K562 (cell line): Measurements from ENCODE around the gene NDUFAF3. TPM values are rescaled to one million over a fixed set of nuclear protein-coding genes. Genes with fewer than 3 reads are reported as not detected.

Experiments used
- ATAC-seq: fragments of 200-7000 bp; cut with Tn5 transposase; 3 replicates; pipeline ENCODE4 v1.9.1; 2020; ENCODE audit warnings: moderate library complexity
- BruUV-seq: library from RNA; stranded (reverse); fragments of 400-500 nt; replicated peaks from 2 replicates; lab custom pipeline; 2021; lab: Mats Ljungman, UMichigan
- CTCF ChIA-PET: fragments of 300-600 bp; formaldehyde crosslinking; extraction: SDS; loops from one replicate; lab custom pipeline; 2021; ENCODE audit warnings: low intra/inter-chr PET ratio; lab: Yijun Ruan, JAX
- POLR2A ChIA-PET: fragments of 300-600, 350-650 bp; sonication (Branson Sonifier 250); formaldehyde crosslinking; extraction: SDS; loops from one replicate; lab custom pipeline; 2021; ENCODE audit warnings: antibody characterized with exemption, inconsistent platforms; lab: Yijun Ruan, JAX
- DNase-seq, 4 experiments: peaks; one replicate each; pipeline versions ENCODE4 v3.0.0 to v3.0.0-alpha.2; 2011 to 2018; ENCODE audit warnings: low spot score in 3 of 4, mixed read lengths in 3 of 4; ENCODE audit errors: extremely low read depth in 1 of 4
- FAIRE-seq: peaks from 2 replicates; lab custom pipeline; 2011; peaks lifted over from hg19 to GRCh38; lab: Jason Lieb, UNC
- H2AFZ ChIP-seq: 2 replicates; pipeline ENCODE4 v1.6.0; 2011; ENCODE audit warnings: low read depth, low read length, control low read depth, inconsistent platforms
- H3K27ac ChIP-seq: fragments of 200-600 bp; 3 replicates; pipeline ENCODE4 v1.8.0; 2011; ENCODE audit warnings: low read depth, mild to moderate bottlenecking, control low read depth, inconsistent platforms, low read length, moderate library complexity, mixed read lengths; ENCODE audit errors: extremely low read depth
- H3K27me3 ChIP-seq, 2 experiments: fragments of 300-600 bp in 1 of 2; 2 replicates in 1 of 2; 3 replicates in 1 of 2; pipeline versions ENCODE4 v1.6.0 to v1.8.0; 2011; ENCODE audit warnings: inconsistent platforms in 2 of 2, low read length in 2 of 2, mild to moderate bottlenecking in 1 of 2, mixed read lengths in 1 of 2, moderate library complexity in 1 of 2; ENCODE audit not compliant: control insufficient read depth in 2 of 2, insufficient read depth in 2 of 2
- H3K36me3 ChIP-seq: fragments of 300-600 bp; 3 replicates; pipeline ENCODE4 v1.8.0; 2011; ENCODE audit warnings: mild to moderate bottlenecking, low read length, inconsistent platforms; ENCODE audit not compliant: control insufficient read depth, insufficient read depth
- H3K4me1 ChIP-seq, 2 experiments: fragments of 200-600 bp in 1 of 2; replicated peaks in 1 of 2; 2 replicates in 1 of 2; 3 replicates in 1 of 2; pipeline versions ENCODE4 v1.5.1 to v1.8.0; 2011; ENCODE audit warnings: inconsistent platforms in 2 of 2, low read length in 2 of 2, mild to moderate bottlenecking in 1 of 2, mixed read lengths in 1 of 2, moderate library complexity in 1 of 2; ENCODE audit not compliant: control insufficient read depth in 2 of 2, insufficient read depth in 2 of 2
- H3K4me2 ChIP-seq: 2 replicates; pipeline ENCODE4 v1.6.1; 2011; ENCODE audit warnings: low read length, control low read depth, inconsistent platforms, mixed read lengths; ENCODE audit not compliant: insufficient read depth
- H3K4me3 ChIP-seq: fragments of 200-600 bp; sonication (generic), shearing (Covaris generic); 2 replicates; pipeline ENCODE4 v1.5.1; 2016; ENCODE audit warnings: control low read depth, inconsistent platforms
- H3K79me2 ChIP-seq: fragments of 200-600 bp; 3 replicates; pipeline ENCODE4 v1.8.0; 2011; ENCODE audit warnings: low read length, inconsistent platforms; ENCODE audit not compliant: control insufficient read depth, insufficient read depth
- H3K9ac ChIP-seq, 2 experiments: 2 replicates each; pipeline versions ENCODE4 v1.6.0 to v1.6.1; 2011; ENCODE audit warnings: low read depth in 2 of 2, low read length in 2 of 2, control low read depth in 1 of 2, inconsistent platforms in 1 of 2, mild to moderate bottlenecking in 1 of 2, mixed read lengths in 1 of 2; ENCODE audit not compliant: insufficient read depth in 1 of 2
- H3K9me1 ChIP-seq: one replicate; pipeline ENCODE4 v1.6.0; 2011; ENCODE audit warnings: inconsistent platforms, mild to moderate bottlenecking, low read length, moderate library complexity; ENCODE audit not compliant: control insufficient read depth, insufficient read depth
- H3K9me3 ChIP-seq: replicated peaks from 2 replicates; pipeline ENCODE4 v1.5.1; 2011; ENCODE audit warnings: low read depth, low read length, inconsistent platforms; ENCODE audit not compliant: control insufficient read depth, insufficient read depth
- H4K20me1 ChIP-seq: replicated peaks from 2 replicates; pipeline ENCODE4 v1.6.1; 2011; ENCODE audit warnings: low read length, inconsistent platforms, mixed read lengths; ENCODE audit not compliant: control insufficient read depth, insufficient read depth
- CBX3 ChIP-seq, 2 experiments: IDR thresholded peaks; 1 replicate in 1 of 2; 2 replicates in 1 of 2; pipeline ENCODE4 v1.6.1; 2012; ENCODE audit warnings: inconsistent platforms in 2 of 2, low read length in 2 of 2, borderline replicate concordance in 1 of 2, control low read depth in 1 of 2
- EGR1 ChIP-seq: fragments of 450-650 bp; conservative IDR thresholded peaks from 2 replicates; pipeline ENCODE4 v1.6.1; 2017; ENCODE audit warnings: mild to moderate bottlenecking
- FOSL1 ChIP-seq: fragments of 200-800 bp; sonication (Bioruptor generic); conservative IDR thresholded peaks from 2 replicates; pipeline ENCODE4 v1.6.1; 2016; ENCODE audit warnings: missing genetic modification characterization, missing compliant biosample characterization
- HDAC1 ChIP-seq, 2 experiments: fragments of 450-650 bp; IDR thresholded peaks; 2 replicates each; pipeline ENCODE4 v1.6.1; 2016 to 2017; ENCODE audit warnings: inconsistent platforms in 1 of 2, mild to moderate bottlenecking in 1 of 2, moderate library complexity in 1 of 2
- KDM5B ChIP-seq: fragments of 200-600 bp; sonication (generic); IDR thresholded peaks from 2 replicates; pipeline ENCODE4 v1.6.1; 2012; ENCODE audit warnings: low read depth, mild to moderate bottlenecking, moderate library complexity, low read length, control low read depth, inconsistent platforms; ENCODE audit not compliant: insufficient replicate concordance
- MECOM ChIP-seq: fragments of 250-450 bp; sonication (Bioruptor Pico); IDR thresholded peaks from 2 replicates; pipeline ENCODE4 v1.8.0; 2022; ENCODE audit warnings: inconsistent platforms
- MTA1 ChIP-seq: fragments of 450-650 bp; IDR thresholded peaks from 2 replicates; pipeline ENCODE4 v1.6.1; 2017; ENCODE audit warnings: borderline replicate concordance
- MYNN ChIP-seq, 2 experiments: sonication (generic); formaldehyde crosslinking in 1 of 2; IDR thresholded peaks; 2 replicates each; pipeline versions ENCODE4 v1.5.0 to v1.6.1; 2016 to 2020; ENCODE audit warnings: antibody characterized with exemption in 1 of 2, missing genetic modification reagents in 1 of 2
- NRF1 ChIP-seq, 2 experiments: fragments of 450-650 bp; IDR thresholded peaks in 1 of 2; conservative IDR thresholded peaks in 1 of 2; 2 replicates each; pipeline ENCODE4 v1.6.1; 2014; ENCODE audit warnings: mild to moderate bottlenecking in 2 of 2
- RFX1 ChIP-seq: fragments of 450-650 bp; IDR thresholded peaks from 2 replicates; pipeline ENCODE4 v1.6.1; 2016; ENCODE audit warnings: mild to moderate bottlenecking, moderate library complexity
- TBL1XR1 ChIP-seq, 2 experiments: IDR thresholded peaks; 2 replicates each; pipeline ENCODE4 v1.6.1; 2012; ENCODE audit warnings: improper control_type of control experiment in 2 of 2, low read length in 2 of 2, mild to moderate bottlenecking in 1 of 2
- USF1 ChIP-seq: sonication (generic); formaldehyde crosslinking; IDR thresholded peaks from 2 replicates; pipeline ENCODE4 v1.9.0; 2022; ENCODE audit warnings: mild to moderate bottlenecking, missing genetic modification reagents
- VEZF1 ChIP-seq: fragments of 200-800 bp; sonication (Bioruptor generic); IDR thresholded peaks from 2 replicates; pipeline ENCODE4 v1.6.1; 2017; ENCODE audit warnings: missing genetic modification characterization, missing compliant biosample characterization
- ZNF12 ChIP-seq: sonication (generic); formaldehyde crosslinking; IDR thresholded peaks from 2 replicates; pipeline ENCODE4 v1.4.0; 2020; ENCODE audit warnings: mild to moderate bottlenecking, missing genetic modification reagents
- ZNF644 ChIP-seq: fragments of 200-800 bp; sonication (Bioruptor generic); IDR thresholded peaks from 2 replicates; pipeline ENCODE4 v1.6.1; 2016; ENCODE audit warnings: low read depth, missing genetic modification characterization, missing compliant biosample characterization
- WGBS: fragments of 100-300 bp; shearing (Covaris generic); methylation state at CpG from one replicate; pipeline ENCODE4 v1.1.6; 2016; ENCODE audit warnings: low coverage, mixed read lengths; ENCODE audit not compliant: insufficient coverage; ENCODE audit errors: missing lambda C conversion rate; 5-methylcytosine and 5-hydroxymethylcytosine counted together
- in situ Hi-C: fragments of 300-500 bp; cut with MboI; formaldehyde crosslinking; loops from 4 replicates; pipeline ENCODE4 v1.15.0; 2018; ENCODE audit warnings: inconsistent platforms, mixed read lengths
- intact Hi-C: fragments of 100-400 bp; cut with micrococcal nuclease; formaldehyde crosslinking; loops from 2 replicates; pipeline ENCODE4 v1.14.2; 2022
- polyA plus RNA-seq, 8 experiments: library from polyadenylated mRNA; depleted of rRNA in 4 of 8; stranded (reverse) in 5 of 8; unstranded in 3 of 8; fragments of >200 nt; fragmentation: Nextera tagmentation in 2 of 8; fragmentation: Illumina TruSeq in 1 of 8; extraction: Ambion mirVana in 2 of 8; extraction: Trizol in 1 of 8; gene quantifications; 2 replicates each; pipeline versions ENCODE4 v1.2.1 to v1.2.3, GENCODE V29; 2011 to 2014; ENCODE audit warnings: inconsistent platforms in 1 of 8, missing spikeins in 1 of 8
- total RNA-seq, 7 experiments: library from RNA; depleted of rRNA in 6 of 7; stranded (reverse); fragments of >200 nt in 6 of 7; fragmentation: Illumina TruSeq in 2 of 7; extraction: Trizol in 2 of 7; gene quantifications; 2 replicates each; pipeline versions ENCODE4 v1.2.1 to v1.2.3, GENCODE V29; 2011 to 2021; ENCODE audit warnings: low replicate concordance in 1 of 7

The NDUFAF3 gene
- total and polyA plus RNA-seq, 9 of the 15 experiments (the other 6 are each of a cell fraction or from before 2014, with no cell fraction given), result 17.0 to 127 (median 36.3) TPM

DNA sequence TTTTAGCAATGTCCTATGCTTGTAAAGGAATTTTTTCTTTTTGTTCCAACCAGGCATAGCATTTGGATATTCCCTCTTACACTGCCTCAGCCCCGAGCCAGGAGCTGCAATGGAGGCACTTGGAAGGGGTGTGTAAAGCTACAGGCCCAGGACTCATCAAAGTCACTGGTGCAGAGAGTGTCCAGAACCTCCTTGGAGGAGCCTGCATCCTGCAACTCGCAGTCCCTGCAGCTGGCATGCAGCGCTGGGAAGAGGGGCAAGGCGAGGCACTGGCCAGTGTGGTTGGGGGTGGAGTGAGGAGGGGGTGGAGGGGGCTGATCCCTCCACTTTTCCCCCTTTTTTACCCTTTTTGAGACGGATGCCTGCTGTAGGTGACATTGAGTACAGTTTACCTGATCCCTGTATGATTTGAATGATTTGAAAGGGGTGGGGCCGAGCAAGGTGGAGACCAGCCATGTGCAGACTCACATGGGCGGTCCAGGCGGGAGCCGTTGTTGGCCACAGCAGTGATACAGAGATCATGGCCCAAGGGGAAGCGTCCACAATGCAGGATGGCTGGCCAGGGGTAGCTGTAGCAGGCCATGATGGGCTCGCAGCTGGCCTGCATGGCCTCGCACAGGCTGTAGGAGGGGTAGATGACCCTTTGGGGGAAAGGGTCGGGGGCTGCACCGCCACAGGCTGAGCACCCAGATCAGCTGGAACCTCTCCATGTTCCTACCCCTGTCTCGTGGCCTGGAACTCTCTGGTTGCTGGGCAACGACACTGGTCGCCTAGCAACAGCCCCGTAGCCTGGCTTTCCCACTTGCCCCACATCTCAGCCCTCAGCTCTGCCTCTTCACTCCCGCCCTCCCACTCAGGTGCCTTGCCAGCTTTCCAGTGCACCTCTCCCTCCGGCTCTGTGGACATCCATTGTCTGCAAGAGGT lies 23.9 kb upstream of the NDUFAF3 start:
- Histone ChIP-seq H4K20me1 (no peaks in the 10 kb centered on the region), H3K27ac (no peak overlapping the region), H3K4me3 (no peak overlapping the region), H3K79me2 (no peaks in the 10 kb centered on the region), H2AFZ (no peak overlapping the region), H3K27me3 (no peaks in the 10 kb centered on the region), H3K9me3 (no peaks in the 10 kb centered on the region), H3K4me2 (no peak overlapping the region), H3K9ac (peak overlapping the region in 1 of 2 experiments; percentile 76; a peak in 1 of 4 replicates)
- intact Hi-C loops (no loop called here), in situ Hi-C loops (no loop called here)
- CTCF ChIA-PET, result no interaction called here
- peak; percentile 26; the same call in 2 of the 3 replicates for ATAC-seq
- TF ChIP-seq TBL1XR1 (IDR thresholded peaks at IDR 0.05; ENCODE audit: low read length in 2 of 2), result no peak
- TF ChIP-seq ZNF12, result no peak
- TF ChIP-seq HDAC1 (IDR thresholded peaks at IDR 0.05), result no peak
- TF ChIP-seq MTA1, result no peak
- no peak for TF ChIP-seq MECOM (CRISPR knock-in tag)
- TF ChIP-seq ZNF644 (tag), result no peak
- TF ChIP-seq KDM5B, result no peak
- TF ChIP-seq RFX1, result peak; percentile 90
- no peak for TF ChIP-seq EGR1
- peak; percentile 97 for TF ChIP-seq MYNN (IDR thresholded peaks at IDR 0.05)
- TF ChIP-seq MYNN (CRISPR knock-in tag; IDR thresholded peaks at IDR 0.05), result no peak
- TF ChIP-seq NRF1 (conservative IDR thresholded peaks at IDR 0.05 in 1 of 2, IDR thresholded peaks at IDR 0.05 in 1 of 2), result no peak
- TF ChIP-seq CBX3 (IDR thresholded peaks at IDR 0.05; ENCODE audit: borderline replicate concordance in 1 of 2, low read length in 2 of 2), result no peak
- no peak for TF ChIP-seq FOSL1 (tag)
- TF ChIP-seq VEZF1 (CRISPR knock-in tag), result no peak
- TF ChIP-seq USF1, result no peak
- TF ChIP-seq, all 486 proteins: peak for 2
- DNase-seq, result peak in 2 of 4 experiments; percentile 20 to 38
- Histone ChIP-seq H3K9me1 (no peaks in the 10 kb centered on the region), H3K4me1 (peaks cover 0 to 10% of the 10 kb centered on the region in 2 experiments; a peak in 2 of 5 replicates), H3K36me3 (no peaks in the 10 kb centered on the region)
- WGBS, result 44% methylated on average over 13 of the region's 20 CpGs
- POLR2A ChIA-PET, result interaction anchor here (1.0 to 1.5 kb wide), 2 partner anchors 10 kb away, joined by 5 read pairs; partner anchors contain the start of gene WDR6
- BruUV-seq, result no TSS peak
- FAIRE-seq, result no peak
